Measurements from ENCODE around the gene SMYD3.

Gene SMYD3

DNA sequence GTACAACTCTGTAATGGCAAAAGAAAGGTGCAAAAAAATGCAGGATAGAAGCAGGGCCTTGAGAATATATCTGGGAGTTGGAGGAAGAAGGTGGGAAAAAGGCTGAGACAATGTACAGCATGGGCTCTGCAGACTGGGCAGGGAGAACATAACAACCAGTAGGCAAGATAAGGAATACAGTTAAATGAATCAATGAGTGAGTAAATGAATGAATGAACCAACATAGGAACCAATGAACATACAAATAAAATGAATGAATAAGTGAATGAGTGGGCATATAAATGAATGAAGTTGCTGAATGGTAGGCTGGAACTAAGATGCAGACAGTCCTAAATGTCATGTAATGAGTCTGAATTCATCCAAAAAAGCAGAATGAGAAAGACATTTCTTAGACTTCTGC, 370.6 kb downstream of the SMYD3 start:
- DNase-seq: no peak

DNA sequence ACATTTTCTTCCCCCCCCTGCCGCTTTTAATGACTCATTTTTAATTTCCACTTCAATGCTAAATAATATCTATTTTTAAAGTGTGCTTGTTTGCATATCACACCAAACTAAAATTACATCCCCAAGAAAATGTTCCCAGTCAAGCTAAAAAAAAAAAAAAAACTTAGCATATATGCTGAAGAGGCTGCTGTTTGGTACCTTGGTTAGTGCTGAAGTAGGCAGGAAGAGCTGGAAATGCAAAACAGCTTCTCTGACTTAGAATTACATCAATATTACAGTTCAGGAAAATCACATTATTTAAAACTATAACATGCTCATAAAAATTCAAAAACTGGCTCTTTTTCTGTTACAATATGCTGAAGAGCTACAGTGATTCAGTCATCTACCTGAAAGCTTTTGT, 372.3 kb downstream of the SMYD3 start:
- no peak for DNase-seq

DNA sequence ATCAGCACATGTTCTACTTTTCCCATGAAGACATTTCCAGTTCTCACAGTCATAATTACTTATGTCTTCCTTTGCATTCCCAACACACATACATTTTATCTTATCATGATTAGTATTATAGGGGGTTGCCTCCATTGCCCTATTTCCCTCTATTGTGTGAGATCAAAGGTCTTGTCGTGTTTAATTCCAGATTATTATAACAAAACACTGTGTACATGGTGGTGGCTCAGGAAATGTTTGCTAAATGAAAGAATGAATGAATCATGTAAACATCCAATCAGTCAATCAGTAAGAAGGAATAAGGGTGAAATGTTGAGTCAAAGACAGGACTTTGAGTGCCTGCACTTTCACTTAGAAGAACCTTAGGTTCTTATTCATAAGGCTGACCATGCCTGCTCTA, 376.0 kb downstream of the SMYD3 start:
- DNase-seq: no peak

DNA sequence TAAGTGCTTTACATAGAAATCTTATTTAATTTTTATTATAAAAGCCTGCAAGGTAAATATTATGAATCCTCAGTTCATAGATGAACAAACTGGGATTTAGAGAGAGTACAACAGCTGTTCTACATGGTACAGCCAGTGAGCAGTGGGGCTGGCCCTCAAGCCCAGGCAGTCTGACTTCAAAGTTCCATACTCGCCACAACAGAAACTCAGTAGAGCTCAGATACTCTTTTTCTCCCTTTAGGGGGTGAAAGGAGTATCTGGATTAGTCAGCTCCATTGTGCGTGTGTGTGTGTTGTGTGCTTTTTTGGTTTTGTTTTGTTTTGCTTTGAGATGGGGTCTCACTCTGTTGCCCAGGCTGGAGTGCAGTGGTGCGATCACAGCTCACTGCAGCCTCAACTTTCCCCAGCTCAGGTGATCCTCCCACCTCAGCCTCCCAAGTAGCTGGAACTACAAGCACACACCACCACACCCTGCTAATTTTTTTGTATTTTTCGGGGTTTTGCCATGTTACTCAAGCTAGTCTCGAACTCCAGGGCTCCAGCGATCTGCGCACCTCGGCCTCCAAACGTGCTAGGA, 378.5 kb downstream of the SMYD3 start:
- DNase-seq: no peak

DNA sequence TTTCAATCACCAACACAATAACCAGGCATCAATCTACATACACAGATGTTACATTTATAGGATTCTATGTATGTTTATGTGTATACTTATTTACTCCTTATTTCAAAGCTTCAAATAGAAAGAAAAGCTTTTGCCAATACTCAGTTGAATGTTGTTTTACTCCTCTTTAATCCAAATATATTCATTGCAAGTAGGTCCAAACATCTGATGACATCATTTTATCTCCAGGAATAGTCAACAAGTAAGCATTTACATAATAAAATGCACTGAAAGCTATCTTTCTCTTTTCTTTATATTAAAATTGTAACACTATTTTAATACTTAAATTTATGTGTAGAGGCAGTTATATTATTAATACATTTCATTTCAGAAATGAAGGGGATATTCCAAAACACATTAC, 380.5 kb downstream of the SMYD3 start:
- DNase-seq: no peak

DNA sequence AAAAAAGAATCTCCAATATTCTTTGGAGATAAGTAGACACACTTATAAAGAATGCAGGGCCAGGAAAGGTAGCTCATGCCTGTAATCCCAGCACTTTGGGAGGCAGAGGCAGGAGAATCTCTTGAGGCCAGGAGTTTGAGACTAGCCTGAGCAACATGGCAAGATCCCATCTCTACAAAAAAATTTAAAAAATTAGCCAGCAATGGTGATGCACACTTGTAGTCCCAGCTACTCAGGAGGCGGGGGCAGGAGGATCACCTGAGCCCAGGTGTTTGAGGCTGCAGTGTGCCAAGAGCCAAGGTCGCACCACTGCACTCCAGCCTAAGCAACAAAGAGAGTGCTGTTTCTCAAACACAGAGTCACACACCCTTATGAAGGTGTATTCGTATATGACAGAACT, 385.0 kb downstream of the SMYD3 start:
- DNase-seq: no peak

DNA sequence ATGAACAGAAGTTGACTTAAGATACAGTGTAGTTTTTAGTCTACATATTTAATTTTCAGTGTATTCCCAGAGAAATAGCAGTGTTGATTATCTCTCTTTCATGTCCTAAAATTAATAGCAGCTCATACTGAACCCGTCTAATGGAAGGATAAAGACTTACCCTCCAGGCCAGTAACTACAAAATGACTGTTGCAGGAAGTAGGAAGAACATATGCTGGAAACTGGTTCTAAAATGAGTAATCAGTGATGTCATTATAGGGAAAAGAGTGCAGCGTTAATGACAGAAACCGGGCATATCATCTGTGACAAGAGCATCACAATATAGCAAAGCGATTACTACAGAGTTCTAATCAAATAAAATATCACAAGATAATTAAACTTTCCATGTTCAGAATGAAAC, 385.5 kb downstream of the SMYD3 start:
- DNase-seq: no peak

DNA sequence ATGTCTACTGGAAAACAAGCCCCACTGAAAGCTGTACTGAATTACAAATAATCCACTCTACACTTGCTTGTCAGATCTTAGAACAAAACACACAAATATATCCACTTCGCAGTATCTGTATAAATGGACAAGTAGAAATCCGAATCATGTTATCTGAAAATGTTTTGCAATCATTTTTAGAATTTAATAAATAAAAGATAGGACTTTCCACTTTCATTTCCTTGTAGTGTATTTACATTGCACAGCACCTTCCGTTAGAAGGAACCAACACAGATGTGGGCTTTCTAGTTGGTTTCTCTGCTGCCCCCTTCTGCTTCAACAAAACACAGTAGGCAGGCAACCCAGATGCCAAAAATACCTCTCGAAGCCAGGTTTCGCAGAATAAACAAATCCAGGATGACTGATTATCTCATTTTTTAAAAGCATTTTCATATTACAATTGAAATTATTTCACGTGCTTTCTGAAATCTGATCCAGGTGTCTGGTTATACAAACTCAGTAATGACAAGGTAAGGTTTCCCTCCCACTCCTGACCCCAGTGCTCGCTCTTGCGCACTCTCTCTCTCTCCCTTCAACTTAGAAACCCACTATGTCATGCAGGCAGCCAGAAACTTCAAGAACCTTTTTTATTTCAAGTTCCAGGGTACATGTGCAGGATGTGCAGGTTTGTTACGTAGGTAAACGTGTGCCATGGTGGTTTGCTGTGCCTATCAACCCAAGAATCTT, 389.9 kb downstream of the SMYD3 start:
- DNase-seq: peak; percentile 15

DNA sequence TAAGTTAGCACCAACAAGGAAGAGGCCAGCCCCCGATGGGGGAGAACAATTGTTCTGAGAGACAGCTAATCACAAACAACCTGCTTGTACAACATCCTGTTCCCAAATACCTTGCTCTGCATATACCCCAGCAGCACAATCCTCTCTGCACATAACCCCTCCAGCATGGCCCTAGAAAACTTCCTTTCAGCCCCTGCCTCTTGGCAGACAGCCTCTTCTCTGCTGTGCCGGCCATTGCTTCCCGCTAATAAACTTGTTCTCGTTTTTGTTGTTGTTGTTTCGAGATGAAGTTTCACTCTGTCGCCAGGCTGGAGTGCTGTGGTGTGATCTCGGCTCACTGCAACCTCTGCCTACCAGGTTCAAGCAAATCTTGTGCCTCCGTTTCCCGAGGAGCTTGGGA, 392.7 kb downstream of the SMYD3 start:
- no peak for DNase-seq

DNA sequence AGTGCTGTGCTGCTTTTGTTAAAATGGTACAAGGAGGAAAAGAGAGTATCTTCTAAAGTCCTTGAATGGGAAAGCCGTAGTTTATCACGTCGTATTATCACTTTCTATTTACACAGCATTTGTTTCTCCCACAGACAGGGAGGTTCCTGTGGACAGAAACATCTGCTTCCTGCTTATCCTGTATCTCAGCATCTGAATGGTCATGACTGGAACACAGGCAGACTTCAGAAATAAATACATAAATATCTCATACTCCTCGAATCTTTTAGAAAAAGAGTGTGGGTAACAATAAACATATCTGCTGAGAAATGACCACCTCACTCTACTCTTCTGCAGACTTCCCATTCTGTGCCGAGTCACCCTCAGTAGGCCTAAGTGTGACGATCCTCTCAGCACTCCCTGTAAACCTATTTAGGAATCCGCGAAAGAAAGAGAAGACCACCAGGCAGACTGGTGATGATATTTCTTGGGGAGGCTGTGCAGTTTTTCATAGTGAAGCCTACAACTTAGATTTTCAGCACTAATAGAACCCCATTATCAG, 393.5 kb downstream of the SMYD3 start:
- DNase-seq: no peak

DNA sequence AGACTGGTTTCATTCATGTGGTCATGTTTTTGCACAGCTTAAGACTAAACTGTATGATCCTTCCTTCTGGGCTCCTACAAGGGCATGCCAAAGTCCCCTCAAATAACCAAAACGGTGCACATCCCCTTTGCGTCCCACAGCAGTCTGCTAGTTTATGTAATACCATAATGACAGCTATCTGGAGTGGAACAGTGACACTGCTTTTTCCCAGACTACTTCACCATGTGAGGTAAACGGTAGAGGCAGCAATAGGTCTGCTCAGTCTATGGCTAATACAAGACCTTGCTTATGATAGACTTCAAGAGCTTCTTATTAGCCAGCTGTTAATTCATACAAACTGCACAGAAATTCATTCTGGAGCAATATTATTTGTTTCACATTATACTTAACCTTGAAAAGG, 395.5 kb downstream of the SMYD3 start:
- DNase-seq: no peak

DNA sequence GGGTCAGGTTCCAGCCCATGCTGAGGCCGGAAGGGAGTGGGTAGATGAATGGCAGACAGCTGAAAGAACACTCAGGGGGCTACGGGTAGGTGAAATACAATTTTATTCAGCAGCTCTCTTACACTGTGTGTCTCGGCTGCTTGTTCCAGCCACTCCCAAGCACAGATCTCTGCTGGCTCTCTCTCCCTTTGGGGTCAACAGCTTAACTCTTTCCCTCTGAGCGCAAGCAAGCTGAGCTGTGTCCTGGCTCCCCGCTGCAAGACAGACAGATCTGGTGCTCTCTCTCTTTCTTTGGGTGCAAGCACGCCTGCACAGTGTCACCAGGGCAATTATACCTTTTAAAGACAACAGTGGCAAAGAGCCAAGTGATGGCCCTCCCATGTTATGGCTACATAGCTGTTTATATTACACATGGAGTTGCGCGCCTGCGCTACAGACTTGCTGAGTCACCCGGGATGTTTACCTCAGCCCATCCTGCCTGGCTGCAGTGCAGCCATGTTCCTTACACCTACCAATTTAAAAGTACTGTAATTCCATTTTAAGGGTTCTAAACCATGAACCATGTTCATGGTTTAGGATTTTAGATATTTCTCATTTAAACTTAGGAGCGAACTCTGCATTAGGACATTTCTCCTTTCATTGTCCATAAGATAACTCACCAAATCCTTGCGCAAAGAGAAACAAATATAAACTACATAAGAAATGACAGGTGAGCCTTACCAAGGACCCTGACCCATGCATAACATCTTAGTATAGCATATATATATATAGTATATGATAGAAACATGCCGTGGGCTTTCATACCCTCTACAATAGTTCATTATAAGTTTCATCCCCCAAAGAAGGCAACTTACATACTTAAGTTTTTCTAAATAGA, 396.5 kb downstream of the SMYD3 start:
- no peak for DNase-seq

DNA sequence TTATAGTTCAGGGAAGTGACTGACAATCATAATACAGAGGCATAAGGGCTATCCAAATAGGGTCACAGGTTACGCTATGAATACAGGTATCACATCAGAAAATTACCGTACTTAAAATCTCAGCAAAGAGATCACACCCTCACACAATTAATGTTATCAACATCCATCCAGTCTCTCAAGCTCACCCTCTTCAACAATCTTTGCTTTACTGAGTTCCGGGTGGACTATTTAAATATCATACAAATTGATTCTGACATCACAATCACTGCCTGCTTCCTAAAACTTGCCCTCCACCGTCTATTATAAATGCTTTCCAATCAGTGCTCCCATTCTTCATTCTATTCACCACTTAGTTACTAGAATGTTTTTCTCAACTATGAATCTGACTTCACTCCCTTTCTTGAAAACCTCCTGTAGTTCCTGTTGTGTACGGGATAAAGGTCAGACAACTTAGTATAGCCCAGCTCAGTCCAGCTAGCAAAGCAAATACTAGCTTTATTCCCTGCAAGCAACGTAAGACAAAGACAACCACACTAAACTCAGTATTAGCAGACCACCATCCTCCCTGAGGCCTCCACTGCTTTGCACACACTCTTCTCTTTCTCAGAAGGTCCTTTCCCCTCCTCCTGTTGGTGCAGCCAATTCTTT, 398.7 kb downstream of the SMYD3 start:
- DNase-seq: no peak

DNA sequence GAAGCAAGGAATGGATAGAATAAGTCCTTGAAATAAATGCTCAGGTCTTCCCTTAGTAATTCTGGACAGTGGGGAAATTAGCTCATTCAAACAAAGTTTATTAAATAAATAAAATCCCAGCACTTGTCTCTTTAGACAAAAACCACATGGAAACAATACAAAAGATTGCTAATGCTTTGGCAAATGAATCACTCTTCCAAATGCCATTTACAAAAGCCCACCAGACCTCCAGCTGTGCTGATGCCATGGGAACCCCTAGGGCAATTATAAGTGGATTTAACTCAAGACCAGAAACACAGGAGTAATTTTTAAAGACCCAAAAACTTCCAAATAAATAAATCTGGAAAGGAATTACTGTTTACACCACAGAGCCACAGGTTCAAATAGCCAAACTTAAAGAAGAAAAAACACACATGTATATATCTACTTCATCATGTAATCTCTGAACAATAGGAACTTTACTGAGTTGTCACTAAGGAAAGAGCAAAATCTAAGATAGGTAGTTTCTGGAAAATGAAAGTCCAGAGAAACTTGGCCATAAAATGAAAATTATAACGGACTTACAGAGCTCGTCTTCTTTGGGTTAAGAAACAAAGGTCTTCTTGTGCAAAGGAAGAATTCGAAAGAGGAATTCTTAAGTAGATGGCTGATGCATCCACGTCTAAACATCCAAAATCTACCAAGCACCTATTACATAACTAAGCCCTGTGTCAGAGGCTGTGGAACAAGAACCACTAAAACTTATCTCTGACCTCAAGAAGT, 399.4 kb downstream of the SMYD3 start:
- no peak for DNase-seq

DNA sequence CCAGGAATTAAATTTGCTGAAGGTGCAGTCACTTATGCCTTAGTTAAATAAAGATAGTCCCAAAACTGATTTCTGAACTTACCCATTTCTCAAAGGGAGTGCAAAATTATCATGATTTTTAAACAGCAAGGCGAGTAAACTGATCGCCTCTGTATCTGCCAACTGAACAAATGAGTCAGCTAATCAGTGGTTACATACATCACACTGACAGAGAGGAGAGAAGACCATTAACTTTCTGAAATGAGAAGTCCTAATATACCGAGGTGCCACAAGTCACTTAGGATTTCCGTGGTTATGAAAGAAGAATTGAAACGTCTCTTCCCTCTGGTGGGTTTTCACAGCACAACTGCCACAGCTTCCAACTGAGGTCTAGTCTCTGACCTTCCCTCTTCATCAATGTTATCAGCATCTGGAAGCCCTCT, 400.7 kb downstream of the SMYD3 start:
- DNase-seq: no peak

DNA sequence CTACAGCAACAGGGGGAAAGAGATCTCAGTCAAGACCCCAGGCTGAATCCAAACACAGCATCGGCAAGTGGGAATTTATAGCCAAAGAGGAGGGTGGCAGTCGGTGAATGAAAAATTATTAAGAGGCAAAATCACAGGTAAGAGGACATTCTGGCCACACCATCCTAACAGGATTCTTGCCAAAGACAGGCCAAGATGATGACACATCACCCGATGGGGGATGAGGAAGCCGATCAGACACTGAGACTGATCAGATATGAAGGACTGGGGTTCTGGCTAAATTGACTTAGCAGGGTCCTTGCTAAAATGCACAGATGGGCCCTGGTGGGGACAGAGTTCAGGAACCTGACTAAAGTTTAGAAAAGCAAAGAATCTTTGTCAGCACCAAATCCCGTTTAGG, 402.2 kb downstream of the SMYD3 start:
- DNase-seq: no peak

DNA sequence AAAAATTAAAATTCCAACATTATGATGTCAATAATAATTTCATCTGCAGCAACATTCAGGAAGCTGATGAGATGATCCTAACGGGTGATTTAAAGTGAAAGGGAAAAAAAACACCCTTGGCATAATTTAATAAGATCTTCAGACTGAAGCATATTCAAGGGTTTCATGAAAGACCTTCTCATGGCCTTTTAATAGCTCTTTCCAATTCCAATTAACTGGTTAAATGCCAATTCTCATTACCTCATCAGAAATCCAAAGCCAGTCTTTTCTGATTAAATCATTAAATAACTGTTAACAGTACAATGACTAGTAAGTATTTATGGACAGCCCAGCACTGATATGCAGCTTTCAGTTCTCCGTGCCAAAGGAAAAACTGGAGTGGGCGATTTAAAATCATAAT, 407.5 kb downstream of the SMYD3 start:
- DNase-seq: no peak

DNA sequence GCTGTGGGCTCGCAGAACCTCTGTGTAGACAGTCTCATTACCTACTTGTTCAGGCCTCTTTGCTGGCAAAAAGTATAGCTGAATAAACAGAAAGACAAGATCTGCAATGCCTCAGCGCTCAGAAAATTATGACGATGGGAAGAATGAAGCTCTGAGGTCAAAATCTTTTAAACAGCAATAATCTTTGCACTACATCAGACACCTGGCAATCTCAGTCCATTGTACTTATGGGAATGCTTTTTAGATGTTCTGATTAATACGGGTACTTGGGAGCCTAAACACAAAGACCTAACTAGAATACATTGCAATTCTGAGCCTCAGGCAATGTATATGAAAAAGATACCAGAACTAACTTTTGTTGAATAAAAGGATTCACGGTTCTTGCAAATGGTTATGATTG, 410.7 kb downstream of the SMYD3 start:
- DNase-seq: peak; percentile 3

DNA sequence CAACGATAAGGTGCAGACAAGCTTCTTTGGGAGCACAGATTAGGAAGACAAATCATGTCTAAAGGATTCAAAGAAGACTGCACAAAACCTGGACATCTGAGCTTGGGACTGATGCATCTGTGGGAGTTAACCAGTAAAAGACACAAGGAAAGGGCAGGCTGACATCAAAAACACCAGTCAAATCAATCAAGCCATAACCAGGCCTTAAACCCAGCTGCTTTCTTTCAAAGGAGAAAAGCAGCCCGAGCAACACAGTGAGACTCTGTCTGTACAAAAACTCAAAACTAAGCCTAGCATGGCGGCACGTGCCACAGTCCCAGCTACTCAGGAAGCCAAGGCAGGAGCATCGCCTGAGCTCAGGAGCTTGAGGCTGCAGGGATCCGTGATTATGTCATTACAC, 411.6 kb downstream of the SMYD3 start:
- no peak for DNase-seq

DNA sequence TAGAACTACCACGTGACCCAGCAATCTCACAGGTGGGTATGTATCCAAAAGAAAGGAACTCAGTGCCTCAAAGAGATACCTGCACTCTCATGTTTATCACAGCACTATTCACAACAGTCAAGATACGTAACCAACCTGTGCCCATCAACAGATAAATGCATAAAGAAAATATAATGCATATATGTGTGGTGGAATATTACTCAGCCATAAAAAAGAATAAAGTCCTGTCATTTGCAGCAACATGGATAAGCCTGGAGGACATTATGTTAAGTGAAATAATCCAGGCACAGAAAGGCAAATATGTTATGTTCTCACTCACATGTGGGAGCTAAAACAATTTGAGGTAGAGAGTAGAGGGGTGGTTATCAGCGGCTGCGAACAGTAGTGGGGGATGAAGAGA, 413.8 kb downstream of the SMYD3 start:
- DNase-seq: no peak

DNA sequence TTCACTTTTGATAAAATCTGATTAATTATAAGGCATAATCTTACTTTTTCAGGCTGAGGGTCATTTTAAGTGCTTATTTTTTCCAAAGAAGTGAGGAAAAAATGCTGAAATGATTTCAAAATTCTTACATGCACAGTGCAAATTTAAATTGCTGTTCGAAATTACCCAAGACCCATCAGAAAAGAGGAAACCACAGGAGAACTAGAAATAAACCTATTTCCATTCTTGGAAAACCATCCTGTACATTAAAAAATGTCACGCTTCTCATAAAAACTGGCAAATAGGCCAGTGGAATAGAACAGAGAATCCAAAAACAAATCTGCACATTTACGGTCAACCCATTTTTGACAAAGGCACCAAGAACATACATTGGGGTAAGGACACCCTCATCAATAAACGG, 414.9 kb downstream of the SMYD3 start:
- DNase-seq: no peak

DNA sequence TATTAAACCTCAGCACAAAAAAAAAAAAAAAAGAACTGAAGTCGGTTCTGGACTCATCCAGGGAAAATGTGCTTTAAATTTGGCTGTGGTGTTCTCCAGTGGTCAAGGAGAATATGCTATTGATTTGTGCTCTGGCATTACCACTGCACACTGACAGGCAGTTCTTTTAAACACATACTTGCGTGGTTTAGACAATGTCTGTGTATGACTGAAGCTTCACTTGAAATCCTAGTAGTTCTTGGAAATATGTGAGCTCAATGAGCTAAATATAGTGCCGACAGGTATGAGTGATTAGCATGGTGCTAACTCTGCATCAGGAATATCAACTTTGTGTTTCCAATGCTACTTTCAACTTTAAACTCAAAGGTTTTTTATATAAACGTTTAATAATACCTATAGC, 415.6 kb downstream of the SMYD3 start:
- no peak for DNase-seq

DNA sequence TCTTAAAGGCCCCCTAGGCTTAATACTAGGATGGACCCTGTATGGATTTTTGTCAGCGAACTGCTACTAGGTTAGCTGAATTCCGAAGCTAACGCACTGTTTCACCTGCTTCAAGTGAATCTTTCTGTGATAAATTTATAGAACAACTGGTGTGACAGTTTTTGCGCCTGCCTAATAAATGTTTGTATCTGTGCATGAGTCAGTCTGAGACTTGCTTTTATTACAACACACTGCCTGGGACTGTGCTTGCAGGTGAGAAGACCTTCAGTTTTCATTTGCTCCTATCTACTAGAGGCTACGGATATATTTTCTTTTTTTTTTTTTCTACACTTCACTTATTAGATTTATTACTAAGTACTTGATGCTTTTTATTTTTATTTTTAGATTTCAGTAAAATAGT, 420.9 kb downstream of the SMYD3 start:
- no peak for DNase-seq

Data from NCI-H1105 treated with DMSO at 0.1 percent for 48 hours (cell line).